Measurements from ENCODE around the gene TFF2.

Gene TFF2

DNA sequence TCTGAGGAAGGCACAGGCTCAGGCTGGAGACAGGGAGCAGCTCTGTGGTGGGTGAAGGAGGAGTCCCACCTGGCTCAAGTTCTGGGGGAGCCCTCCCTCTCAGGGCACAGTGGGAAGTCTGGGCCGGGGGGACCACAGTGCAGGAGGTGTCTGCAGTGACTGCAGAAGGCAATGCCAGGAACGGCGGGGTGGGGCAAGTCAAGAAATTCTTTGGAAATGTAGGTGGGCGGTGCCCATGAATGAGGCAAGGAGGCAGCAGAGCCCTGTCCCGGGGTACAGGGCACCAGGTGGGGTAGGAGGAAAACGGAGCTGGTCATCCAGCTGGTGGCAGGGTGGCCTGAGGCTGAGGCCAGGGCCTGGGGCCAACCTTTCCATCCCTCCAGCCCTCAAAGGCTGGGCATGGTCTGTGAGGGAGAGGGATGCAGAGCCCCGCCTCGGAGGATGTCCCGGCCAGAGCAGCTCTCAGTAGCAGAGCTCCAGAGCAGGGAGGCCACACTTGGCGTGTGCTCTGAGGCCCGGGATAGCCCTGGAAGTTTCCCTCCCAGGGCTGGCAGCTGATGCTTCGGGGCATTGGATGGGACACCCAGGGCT is 40.3 kb downstream of the TFF2 start:
- POLR2A ChIA-PET: no interaction called here
- CTCF ChIA-PET: interaction anchor here (0.8 to 4.5 kb wide), 44 partner anchors 9 to 227 kb away, joined by 3 to 49 read pairs (median 7); partner anchors contain the start of gene UBASH3A
- DNase-seq (ENCODE audit: extremely low spot score): no peak
- TF ChIP-seq, protein P1, sequence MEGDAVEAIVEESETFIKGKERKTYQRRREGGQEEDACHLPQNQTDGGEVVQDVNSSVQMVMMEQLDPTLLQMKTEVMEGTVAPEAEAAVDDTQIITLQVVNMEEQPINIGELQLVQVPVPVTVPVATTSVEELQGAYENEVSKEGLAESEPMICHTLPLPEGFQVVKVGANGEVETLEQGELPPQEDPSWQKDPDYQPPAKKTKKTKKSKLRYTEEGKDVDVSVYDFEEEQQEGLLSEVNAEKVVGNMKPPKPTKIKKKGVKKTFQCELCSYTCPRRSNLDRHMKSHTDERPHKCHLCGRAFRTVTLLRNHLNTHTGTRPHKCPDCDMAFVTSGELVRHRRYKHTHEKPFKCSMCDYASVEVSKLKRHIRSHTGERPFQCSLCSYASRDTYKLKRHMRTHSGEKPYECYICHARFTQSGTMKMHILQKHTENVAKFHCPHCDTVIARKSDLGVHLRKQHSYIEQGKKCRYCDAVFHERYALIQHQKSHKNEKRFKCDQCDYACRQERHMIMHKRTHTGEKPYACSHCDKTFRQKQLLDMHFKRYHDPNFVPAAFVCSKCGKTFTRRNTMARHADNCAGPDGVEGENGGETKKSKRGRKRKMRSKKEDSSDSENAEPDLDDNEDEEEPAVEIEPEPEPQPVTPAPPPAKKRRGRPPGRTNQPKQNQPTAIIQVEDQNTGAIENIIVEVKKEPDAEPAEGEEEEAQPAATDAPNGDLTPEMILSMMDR (IDR thresholded peaks at IDR 0.05; ENCODE audit: control extremely low read depth, extremely low read depth, low read depth, missing control alignments): no peak

DNA sequence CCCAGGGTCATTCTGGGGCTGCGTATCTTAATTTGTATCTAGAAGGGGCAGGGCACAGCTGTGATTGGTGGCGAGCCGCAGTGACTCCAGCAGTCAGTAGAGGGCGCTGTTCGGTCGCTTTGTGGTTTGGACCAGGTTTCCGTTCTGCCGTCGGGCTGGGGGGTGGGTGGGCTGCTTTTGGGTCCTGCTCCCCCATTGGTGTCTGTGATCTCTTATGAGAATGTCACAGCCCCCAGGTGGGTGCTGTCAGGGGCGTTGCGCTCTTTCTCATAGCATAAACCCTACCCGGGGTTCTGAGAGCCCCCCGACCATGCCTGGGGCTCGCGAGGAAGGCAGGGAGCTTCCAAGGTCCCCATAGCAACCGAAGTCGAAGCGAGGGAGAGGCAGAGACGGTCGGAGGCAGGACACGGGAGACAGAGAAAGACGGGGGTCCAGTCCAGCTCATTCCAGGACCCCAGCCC is 41.0 kb downstream of the TFF2 start:
- peak; percentile 84 for DNase-seq (ENCODE audit: extremely low spot score)

DNA sequence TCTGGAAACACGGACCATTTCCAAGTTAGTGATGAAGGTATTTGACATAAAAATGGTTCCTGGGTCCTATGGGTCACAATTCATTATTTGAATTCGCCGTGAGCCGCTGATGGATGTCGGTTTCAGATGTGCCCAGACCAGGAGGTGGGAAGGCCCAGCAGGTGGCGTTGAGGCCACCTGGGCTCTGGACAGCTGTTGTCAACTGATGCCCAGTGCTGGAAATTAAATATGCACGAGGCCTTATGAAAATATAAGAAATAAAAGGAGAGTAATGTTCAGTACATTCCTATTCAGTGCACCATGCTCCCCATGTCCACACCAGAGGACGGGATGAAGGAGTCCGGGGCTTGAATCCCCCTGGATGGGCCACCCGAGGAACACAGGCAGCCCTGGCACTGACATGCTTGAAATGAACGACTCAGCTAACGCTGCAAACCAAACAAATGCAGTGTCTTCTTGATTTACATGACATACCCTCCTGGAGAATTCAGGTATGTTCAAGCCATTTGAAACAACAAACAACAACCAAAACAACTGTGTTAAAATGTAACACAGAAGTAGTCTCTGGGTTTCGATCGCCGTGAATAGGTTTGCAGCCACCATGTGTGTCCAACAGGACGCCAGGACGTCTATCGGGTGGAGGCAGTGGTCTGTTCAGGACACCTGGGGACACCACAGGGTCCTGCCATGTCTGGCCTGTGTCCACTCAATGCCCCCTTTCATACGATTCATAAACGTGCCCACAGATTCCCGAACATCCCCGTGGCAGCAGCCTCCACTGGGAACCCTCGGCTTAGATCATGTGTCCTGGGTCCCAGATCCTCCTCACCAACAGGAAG is 41.7 kb downstream of the TFF2 start:
- ChIA-PET CTCF (interaction anchor here (0.6 to 4.5 kb wide), 40 partner anchors 8 to 228 kb away, joined by 3 to 49 read pairs (median 8); partner anchors contain the start of gene UBASH3A), POLR2A (interaction anchor here (0.6 to 0.7 kb wide), 3 partner anchors 50 to 252 kb away, joined by 3 to 6 read pairs (median 3); no protein-coding TSS in a partner anchor)
- TF ChIP-seq, protein P1 (IDR thresholded peaks at IDR 0.05; ENCODE audit: control extremely low read depth, extremely low read depth, low read depth, missing control alignments): no peak
- DNase-seq (ENCODE audit: extremely low spot score): no peak

More for the DNA sequence above, 41.0 kb downstream of the TFF2 start:
- TF ChIP-seq, protein P1 (IDR thresholded peaks at IDR 0.05; ENCODE audit: control extremely low read depth, extremely low read depth, low read depth, missing control alignments): peak; percentile 97
- ChIA-PET POLR2A (interaction anchor here (0.6 to 0.7 kb wide), 3 partner anchors 51 to 252 kb away, joined by 3 to 6 read pairs (median 3); no protein-coding TSS in a partner anchor), CTCF (interaction anchor here (0.6 to 4.5 kb wide), 48 partner anchors 9 to 227 kb away, joined by 3 to 49 read pairs (median 6); partner anchors contain the start of gene UBASH3A)

DNA sequence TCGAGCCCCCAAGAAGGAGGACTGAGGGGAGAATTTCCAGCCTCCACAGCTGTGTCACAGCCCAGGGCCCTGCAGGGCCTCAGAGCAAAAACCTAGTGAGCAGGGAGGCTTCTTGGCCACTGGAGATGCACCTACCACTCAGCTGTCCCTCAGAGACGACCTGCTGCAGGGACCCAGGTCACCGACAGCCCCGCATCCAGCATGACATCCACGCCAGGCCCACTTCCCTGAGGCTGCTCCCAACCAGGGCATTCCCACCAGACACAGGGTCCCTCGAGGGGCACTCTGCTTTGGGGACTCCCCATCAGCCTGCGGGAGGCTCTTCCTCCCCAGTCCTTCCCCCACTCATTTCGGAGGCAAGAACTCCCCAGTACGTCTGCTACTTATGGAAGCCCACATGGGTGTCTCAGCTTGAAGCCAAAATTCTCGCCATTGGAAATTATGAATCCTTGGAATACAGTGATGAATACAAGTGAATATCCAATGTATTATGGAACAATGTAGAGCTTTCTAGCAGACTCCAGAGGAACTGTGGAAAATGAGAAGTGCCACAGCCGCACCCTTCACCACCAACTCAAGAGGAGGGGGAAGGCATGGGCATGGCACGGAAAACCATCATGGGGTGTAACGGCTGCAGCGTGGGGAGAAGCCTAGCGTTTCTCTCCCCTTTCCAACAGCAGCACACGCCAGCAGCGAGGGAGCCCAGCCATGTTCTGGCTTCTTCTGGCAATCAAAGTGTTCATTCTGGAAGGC is 42.5 kb downstream of the TFF2 start:
- no peak for DNase-seq (ENCODE audit: extremely low spot score)
- ChIA-PET CTCF (interaction anchor here (0.7 to 4.5 kb wide), 16 partner anchors 11 to 229 kb away, joined by 3 to 49 read pairs (median 11); partner anchors contain the start of gene UBASH3A), POLR2A (no interaction called here)
- TF ChIP-seq, protein P1 (IDR thresholded peaks at IDR 0.05; ENCODE audit: control extremely low read depth, extremely low read depth, low read depth, missing control alignments): no peak

DNA sequence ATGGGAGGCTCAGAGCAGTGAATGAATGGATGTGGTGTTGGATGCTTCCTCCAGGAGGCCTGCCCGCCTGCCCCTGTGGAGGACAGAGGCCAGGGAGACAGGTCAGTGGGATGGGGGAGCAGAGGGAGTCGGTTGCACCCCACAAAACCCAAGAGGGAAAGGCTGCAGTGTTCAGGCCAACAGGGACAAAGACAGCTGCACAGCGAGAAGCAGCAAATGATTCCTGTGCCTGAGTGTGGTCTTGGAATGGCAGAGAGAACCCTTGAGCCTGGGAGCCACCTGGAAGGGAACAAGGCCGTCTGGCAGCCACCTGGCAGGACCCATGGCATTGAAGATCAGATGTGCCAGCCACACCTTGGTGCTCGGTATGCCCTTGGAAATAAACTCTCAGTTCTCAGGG is 43.7 kb downstream of the TFF2 start:
- ChIA-PET POLR2A (no interaction called here), CTCF (no interaction called here)
- no peak for DNase-seq (ENCODE audit: extremely low spot score)
- TF ChIP-seq, protein P1 (IDR thresholded peaks at IDR 0.05; ENCODE audit: control extremely low read depth, extremely low read depth, low read depth, missing control alignments): no peak

Data from GM10248 (cell line).